ENCODE measurements around the gene CES3.

The CES3 gene

GRCh38 chr16:67013233-67013822 lies 52.3 kb downstream of the CES3 start:
- no peak for DNase-seq

GRCh38 chr16:67013823-67014633 lies 53.0 kb downstream of the CES3 start:
- DNase-seq = peak; percentile 90

GRCh38 chr16:67014634-67015312 lies 53.7 kb downstream of the CES3 start:
- no peak for DNase-seq

- peak; percentile 23 for DNase-seq
Observed at GRCh38 chr16:67015313-67015731, 54.3 kb downstream of the CES3 start.

GRCh38 chr16:67016143-67016542 lies 55.1 kb downstream of the CES3 start:
- DNase-seq = peak; percentile 15

GRCh38 chr16:67016681-67017420 lies 55.8 kb downstream of the CES3 start:
- peak; percentile 23 for DNase-seq

GRCh38 chr16:67017421-67017750 lies 56.3 kb downstream of the CES3 start:
- peak; percentile 23 for DNase-seq

- peak; percentile 95 for DNase-seq
Observed at GRCh38 chr16:67017810-67018488, 56.9 kb downstream of the CES3 start.

- no peak for DNase-seq
Observed at GRCh38 chr16:67019171-67019570, 58.1 kb downstream of the CES3 start.

GRCh38 chr16:67021321-67021720 lies 60.3 kb downstream of the CES3 start:
- DNase-seq = no peak

GRCh38 chr16:67022531-67023214 lies 61.6 kb downstream of the CES3 start:
- DNase-seq = peak; percentile 16

- DNase-seq = no peak
Observed at GRCh38 chr16:67023689-67024088, 62.6 kb downstream of the CES3 start.

Measured in stimulated activated CD8-positive, alpha-beta memory T cell treated with anti-CD3 and anti-CD28 coated beads, Interleukin-4, amount 100 ng/mL, for 48 hours (primary cell).